HEK293 (cell line): ENCODE measurements around the gene ASXL1.

ENCODE experiments used
- AEBP2 ChIP-seq: fragments of 450-650 bp; formaldehyde crosslinking; IDR thresholded peaks from 2 replicates; pipeline ENCODE4 v1.5.1; 2016; ENCODE audit warnings: missing biosample characterization, missing genetic modification characterization, borderline replicate concordance
- EGR2 ChIP-seq: fragments of 450-650 bp; formaldehyde crosslinking; IDR thresholded peaks from 2 replicates; pipeline ENCODE4 v1.5.1; 2016; ENCODE audit warnings: low read depth, missing biosample characterization, missing genetic modification characterization
- GLIS2 ChIP-seq: fragments of 450-650 bp; formaldehyde crosslinking; IDR thresholded peaks from 2 replicates; pipeline ENCODE4 v1.5.1; 2016; ENCODE audit warnings: missing biosample characterization, missing genetic modification characterization
- MYNN ChIP-seq: fragments of 450-650 bp; formaldehyde crosslinking; IDR thresholded peaks from 2 replicates; pipeline ENCODE4 v1.5.1; 2016; ENCODE audit warnings: missing biosample characterization, missing genetic modification characterization, borderline replicate concordance
- MZF1 ChIP-seq: fragments of 450-650 bp; formaldehyde crosslinking; IDR thresholded peaks from 2 replicates; pipeline ENCODE4 v1.5.1; 2017; ENCODE audit warnings: missing biosample characterization, missing genetic modification characterization, borderline replicate concordance
- PRDM1 ChIP-seq: fragments of 450-650 bp; formaldehyde crosslinking; IDR thresholded peaks from 2 replicates; pipeline ENCODE4; 2016; ENCODE audit warnings: missing biosample characterization, missing genetic modification characterization
- SALL2 ChIP-seq: fragments of 450-650 bp; formaldehyde crosslinking; IDR thresholded peaks from 2 replicates; pipeline ENCODE4 v1.5.0; 2017; ENCODE audit warnings: missing biosample characterization, mild to moderate bottlenecking, missing genetic modification characterization, borderline replicate concordance
- ZBTB20 ChIP-seq: fragments of 450-650 bp; formaldehyde crosslinking; IDR thresholded peaks from 2 replicates; pipeline ENCODE4 v1.5.1; 2016; ENCODE audit warnings: missing biosample characterization, missing genetic modification characterization
- ZBTB6 ChIP-seq: fragments of 450-650 bp; formaldehyde crosslinking; IDR thresholded peaks from 2 replicates; pipeline ENCODE4 v1.5.1; 2017; ENCODE audit warnings: missing biosample characterization, missing genetic modification characterization
- ZEB2 ChIP-seq: fragments of 450-650 bp; formaldehyde crosslinking; IDR thresholded peaks from 2 replicates; pipeline ENCODE4 v1.5.1; 2016; ENCODE audit warnings: missing biosample characterization, missing genetic modification characterization
- ZNF169 ChIP-seq: fragments of 450-650 bp; formaldehyde crosslinking; IDR thresholded peaks from 2 replicates; pipeline ENCODE4 v1.5.1; 2016; ENCODE audit warnings: missing biosample characterization, missing genetic modification characterization
- ZNF184 ChIP-seq: fragments of 450-650 bp; IDR thresholded peaks from 2 replicates; pipeline ENCODE4 v1.5.1; 2018; ENCODE audit warnings: missing biosample characterization, mild to moderate bottlenecking, missing genetic modification characterization
- ZNF214 ChIP-seq: fragments of 450-650 bp; formaldehyde crosslinking; IDR thresholded peaks from 2 replicates; pipeline ENCODE4 v1.5.1; 2017; ENCODE audit warnings: missing biosample characterization, mild to moderate bottlenecking, missing genetic modification characterization, borderline replicate concordance
- ZNF280C ChIP-seq: fragments of 450-650 bp; formaldehyde crosslinking; IDR thresholded peaks from 2 replicates; pipeline ENCODE4 v1.5.1; 2016; ENCODE audit warnings: missing biosample characterization, missing genetic modification characterization
- ZNF350 ChIP-seq: fragments of 450-650 bp; formaldehyde crosslinking; IDR thresholded peaks from 2 replicates; pipeline ENCODE4 v1.5.0; 2017; ENCODE audit warnings: missing biosample characterization, mild to moderate bottlenecking, missing genetic modification characterization
- ZNF362 ChIP-seq: fragments of 450-650 bp; formaldehyde crosslinking; IDR thresholded peaks from 2 replicates; pipeline ENCODE4 v1.5.1; 2016; ENCODE audit warnings: missing biosample characterization, missing genetic modification characterization
- ZNF366 ChIP-seq: fragments of 450-650 bp; formaldehyde crosslinking; conservative IDR thresholded peaks from 2 replicates; pipeline ENCODE4 v1.5.1; 2016; ENCODE audit warnings: missing biosample characterization, missing genetic modification characterization
- ZNF423 ChIP-seq: fragments of 450-650 bp; formaldehyde crosslinking; IDR thresholded peaks from 2 replicates; pipeline ENCODE4 v1.5.1; 2016; ENCODE audit warnings: missing biosample characterization, missing genetic modification characterization
- ZNF501 ChIP-seq: fragments of 450-650 bp; formaldehyde crosslinking; IDR thresholded peaks from 2 replicates; pipeline ENCODE4 v1.5.1; 2016; ENCODE audit warnings: missing biosample characterization, missing genetic modification characterization
- ZNF518A ChIP-seq: fragments of 450-650 bp; formaldehyde crosslinking; conservative IDR thresholded peaks from 2 replicates; pipeline ENCODE4 v1.5.1; 2016; ENCODE audit warnings: low read depth, missing biosample characterization, missing genetic modification characterization
- ZNF623 ChIP-seq: fragments of 450-650 bp; formaldehyde crosslinking; IDR thresholded peaks from 2 replicates; pipeline ENCODE4 v1.5.1; 2016; ENCODE audit warnings: missing biosample characterization, missing genetic modification characterization
- ZNF629 ChIP-seq: fragments of 450-650 bp; formaldehyde crosslinking; IDR thresholded peaks from 2 replicates; pipeline ENCODE4 v1.5.1; 2017; ENCODE audit warnings: missing biosample characterization, missing genetic modification characterization
- ZNF692 ChIP-seq: fragments of 450-650 bp; formaldehyde crosslinking; IDR thresholded peaks from 2 replicates; pipeline ENCODE4 v1.5.1; 2016; ENCODE audit warnings: missing biosample characterization, missing genetic modification characterization
- ZNF701 ChIP-seq: fragments of 450-650 bp; formaldehyde crosslinking; IDR thresholded peaks from 2 replicates; pipeline ENCODE4 v1.5.1; 2016; ENCODE audit warnings: missing biosample characterization, missing genetic modification characterization
- ZNF747 ChIP-seq: fragments of 450-650 bp; formaldehyde crosslinking; IDR thresholded peaks from 2 replicates; pipeline ENCODE4 v1.5.1; 2016; ENCODE audit warnings: missing biosample characterization, missing genetic modification characterization
- ZNF76 ChIP-seq: fragments of 450-650 bp; formaldehyde crosslinking; IDR thresholded peaks from 2 replicates; pipeline ENCODE4; 2016; ENCODE audit warnings: low read depth, missing biosample characterization, missing genetic modification characterization, borderline replicate concordance

Gene ASXL1

GRCh38 chr20:32482442-32483261, 124.5 kb downstream of the ASXL1 start (continued):
- TF ChIP-seq SALL2 (tag by site-specific recombination): no peak
- no peak for TF ChIP-seq ZNF169 (tag by site-specific recombination)
- TF ChIP-seq ZBTB20: peak; percentile 86
- TF ChIP-seq ZNF623: no peak
- TF ChIP-seq ZNF701: no peak
- TF ChIP-seq PRDM1 (tag by site-specific recombination): no peak
- TF ChIP-seq ZNF214 (tag by site-specific recombination): no peak
- no peak for TF ChIP-seq ZNF362 (tag by site-specific recombination)
- TF ChIP-seq MYNN (tag by site-specific recombination): no peak
- 0 out of 2 replicates have a peak, but pooled peaks have one; percentile 59 for TF ChIP-seq ZEB2 (tag by site-specific recombination)
- TF ChIP-seq ZNF501: no peak
- no peak for TF ChIP-seq ZNF518A (tag by site-specific recombination)
- no peak for TF ChIP-seq ZNF350 (tag by site-specific recombination)
- TF ChIP-seq ZNF692 (tag by site-specific recombination): no peak
- TF ChIP-seq ZNF366 (tag by site-specific recombination): no peak
- no peak for TF ChIP-seq ZNF184 (tag by site-specific recombination)
- TF ChIP-seq ZNF76: 0 out of 2 replicates have a peak, but pooled peaks have one; percentile 27
- TF ChIP-seq MZF1 (tag by site-specific recombination): no peak
- TF ChIP-seq ZNF280C (tag by site-specific recombination): no peak
- TF ChIP-seq GLIS2 (tag by site-specific recombination): peak; percentile 49; the same call in 1 of the 2 replicates
- TF ChIP-seq EGR2 (tag by site-specific recombination): peak; percentile 44; the same call in 1 of the 2 replicates
- no peak for TF ChIP-seq ZNF629 (tag by site-specific recombination)
- no peak for TF ChIP-seq ZNF423 (tag by site-specific recombination)
- TF ChIP-seq ZBTB6 (tag by site-specific recombination): no peak
- TF ChIP-seq ZNF747: no peak
- TF ChIP-seq AEBP2 (tag by site-specific recombination): no peak
